ENCODE data around the gene ACOXL.

Gene ACOXL

DNA sequence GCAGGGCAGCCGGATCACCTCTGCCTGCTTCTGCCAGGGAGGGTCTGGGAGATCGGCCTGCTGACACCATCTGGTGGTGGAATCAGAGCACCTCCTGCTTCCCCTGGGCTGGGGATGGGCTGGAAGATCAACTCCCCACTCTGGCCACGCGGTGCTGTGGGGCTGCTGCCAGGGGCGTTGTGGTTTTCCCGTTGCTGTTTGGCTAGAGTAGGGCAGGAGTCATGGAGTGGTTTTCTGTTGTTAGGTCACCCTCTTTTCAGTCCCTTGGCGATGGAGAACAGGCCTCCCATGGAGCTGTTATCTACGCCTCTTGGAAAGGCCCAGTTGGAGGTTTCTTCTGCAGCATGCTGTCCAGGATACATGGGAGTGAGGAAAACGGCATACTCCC, 403.5 kb downstream of the ACOXL start:
- no peaks in the 10 kb centered on the region for H3K4me1 ChIP-seq
- H3K36me3 ChIP-seq, result peaks cover under 1% of the 10 kb centered on the region; the same call in 1 of the 2 replicates
- no peak overlapping the region for H3K4me3 ChIP-seq (ENCODE audit: low read depth, low read length)
- TF ChIP-seq, protein P1, sequence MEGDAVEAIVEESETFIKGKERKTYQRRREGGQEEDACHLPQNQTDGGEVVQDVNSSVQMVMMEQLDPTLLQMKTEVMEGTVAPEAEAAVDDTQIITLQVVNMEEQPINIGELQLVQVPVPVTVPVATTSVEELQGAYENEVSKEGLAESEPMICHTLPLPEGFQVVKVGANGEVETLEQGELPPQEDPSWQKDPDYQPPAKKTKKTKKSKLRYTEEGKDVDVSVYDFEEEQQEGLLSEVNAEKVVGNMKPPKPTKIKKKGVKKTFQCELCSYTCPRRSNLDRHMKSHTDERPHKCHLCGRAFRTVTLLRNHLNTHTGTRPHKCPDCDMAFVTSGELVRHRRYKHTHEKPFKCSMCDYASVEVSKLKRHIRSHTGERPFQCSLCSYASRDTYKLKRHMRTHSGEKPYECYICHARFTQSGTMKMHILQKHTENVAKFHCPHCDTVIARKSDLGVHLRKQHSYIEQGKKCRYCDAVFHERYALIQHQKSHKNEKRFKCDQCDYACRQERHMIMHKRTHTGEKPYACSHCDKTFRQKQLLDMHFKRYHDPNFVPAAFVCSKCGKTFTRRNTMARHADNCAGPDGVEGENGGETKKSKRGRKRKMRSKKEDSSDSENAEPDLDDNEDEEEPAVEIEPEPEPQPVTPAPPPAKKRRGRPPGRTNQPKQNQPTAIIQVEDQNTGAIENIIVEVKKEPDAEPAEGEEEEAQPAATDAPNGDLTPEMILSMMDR (IDR thresholded peaks at IDR 0.05; ENCODE audit: low read depth, low read length), result 0 out of 2 replicates have a peak, but pooled peaks have one; percentile 24
- H3K27me3 ChIP-seq, result no peaks in the 10 kb centered on the region
- DNase-seq, result peak; percentile 32
- no peaks in the 10 kb centered on the region for H3K9me3 ChIP-seq

DNA sequence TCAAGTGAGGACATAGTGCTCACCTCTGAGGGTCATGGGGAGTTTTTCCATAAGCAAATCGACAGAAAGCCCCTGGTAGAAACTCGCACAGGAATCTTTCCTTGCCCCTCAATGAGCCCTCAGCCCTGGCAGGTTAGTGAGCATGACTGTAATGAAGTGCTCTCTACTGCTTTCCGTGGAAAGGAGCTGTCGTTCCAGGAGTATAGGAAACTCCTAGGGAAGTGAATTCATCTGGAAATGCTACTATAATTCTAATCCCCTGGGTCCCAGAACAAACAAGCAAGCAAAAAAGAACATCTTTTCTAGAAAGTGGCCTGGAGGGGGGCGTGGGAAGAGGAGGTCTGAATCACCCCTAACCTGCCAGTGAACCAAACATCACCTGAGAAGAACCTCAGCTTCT, 406.5 kb downstream of the ACOXL start:
- TF ChIP-seq, protein P1 (IDR thresholded peaks at IDR 0.05; ENCODE audit: low read depth, low read length), result no peak
- no peaks in the 10 kb centered on the region for H3K27me3 ChIP-seq
- H3K4me3 ChIP-seq (ENCODE audit: low read depth, low read length), result no peak overlapping the region
- peaks cover 3% of the 10 kb centered on the region; the same call in 1 of the 2 replicates for H3K36me3 ChIP-seq
- no peak for DNase-seq
- H3K4me1 ChIP-seq, result no peaks in the 10 kb centered on the region
- no peaks in the 10 kb centered on the region for H3K9me3 ChIP-seq

DNA sequence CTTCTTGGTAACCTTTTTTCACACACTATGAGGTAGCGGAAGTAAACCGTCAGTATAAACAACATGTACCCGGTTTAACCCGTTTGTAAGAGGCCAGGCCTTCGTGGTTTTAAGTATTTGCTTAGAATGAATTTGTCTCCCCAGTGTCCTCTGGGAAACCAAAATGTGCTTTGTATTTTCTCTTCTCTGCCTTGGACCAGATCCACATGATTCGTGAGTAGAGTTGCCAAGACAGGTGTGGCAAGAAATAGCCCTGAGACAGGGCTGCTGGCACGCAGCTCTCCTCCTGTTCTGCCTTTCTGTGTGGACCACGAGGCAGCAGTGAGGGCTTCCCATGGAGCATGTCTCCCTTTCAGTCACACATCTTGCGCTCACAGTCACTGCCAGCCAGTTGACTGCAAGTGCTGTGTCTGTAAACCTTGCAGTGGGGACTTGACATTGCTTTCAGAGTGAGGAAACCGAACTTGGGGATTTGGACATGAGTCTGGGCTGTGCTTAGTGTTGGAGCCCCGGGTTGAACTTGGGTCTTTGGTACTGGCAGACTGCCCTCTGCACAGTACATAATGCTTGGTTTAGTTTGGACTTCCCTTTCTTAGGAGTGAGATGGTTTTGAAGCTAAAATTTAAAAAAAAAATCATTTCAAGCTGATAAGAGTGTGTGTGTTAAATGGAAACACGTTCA, 407.4 kb downstream of the ACOXL start:
- TF ChIP-seq, protein P1 (IDR thresholded peaks at IDR 0.05; ENCODE audit: low read depth, low read length), result no peak
- Histone ChIP-seq H3K4me3 (ENCODE audit: low read depth, low read length) (no peak overlapping the region), H3K36me3 (peaks cover 3% of the 10 kb centered on the region; the same call in 1 of the 2 replicates), H3K27me3 (no peaks in the 10 kb centered on the region), H3K9me3 (no peaks in the 10 kb centered on the region), H3K4me1 (no peaks in the 10 kb centered on the region)
- DNase-seq, result no peak

DNA sequence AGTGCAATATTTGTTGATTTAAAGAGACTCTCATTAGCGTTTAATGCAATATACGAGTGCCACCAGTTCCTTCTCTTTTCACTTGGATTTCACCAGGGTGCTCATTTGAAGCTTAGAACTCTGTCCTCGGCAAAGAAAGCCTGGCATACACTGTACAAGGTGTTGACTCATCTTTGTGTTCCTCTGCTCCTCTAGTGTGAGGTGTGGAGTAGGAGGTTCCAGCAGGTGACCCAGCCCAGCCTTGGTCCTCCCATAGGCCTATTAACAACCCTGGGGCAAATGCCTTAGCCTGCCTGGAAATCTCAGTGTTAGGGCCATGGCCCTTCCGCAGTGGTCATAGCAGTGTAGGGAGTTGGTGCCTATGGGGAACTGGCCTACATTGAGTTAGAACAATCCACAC, 408.4 kb downstream of the ACOXL start:
- TF ChIP-seq, protein P1 (IDR thresholded peaks at IDR 0.05; ENCODE audit: low read depth, low read length), result no peak
- Histone ChIP-seq H3K36me3 (peaks cover 3% of the 10 kb centered on the region; the same call in 1 of the 2 replicates), H3K4me1 (no peaks in the 10 kb centered on the region), H3K4me3 (ENCODE audit: low read depth, low read length) (no peak overlapping the region), H3K27me3 (no peaks in the 10 kb centered on the region), H3K9me3 (no peaks in the 10 kb centered on the region)
- no peak for DNase-seq

DNA sequence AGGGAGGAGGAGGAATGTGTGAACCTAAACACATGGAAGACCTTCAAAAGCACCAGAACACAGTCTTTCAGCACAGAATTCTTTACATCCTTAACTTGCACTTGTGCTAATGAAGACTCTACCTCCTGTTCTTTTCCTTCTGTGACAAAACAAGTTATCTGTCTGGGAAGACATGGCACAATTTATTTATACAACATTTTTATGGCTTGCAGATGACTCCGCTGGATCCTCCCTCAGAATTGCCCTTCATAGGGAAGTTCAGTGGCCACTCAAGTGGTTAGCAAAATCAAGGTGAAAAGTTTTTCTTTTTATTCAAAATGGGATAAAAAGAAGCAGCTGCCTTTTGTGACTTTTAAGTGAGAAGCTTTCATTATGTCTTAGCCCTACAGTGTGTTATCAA, 409.7 kb downstream of the ACOXL start:
- Histone ChIP-seq H3K9me3 (no peaks in the 10 kb centered on the region), H3K27me3 (no peaks in the 10 kb centered on the region), H3K4me3 (ENCODE audit: low read depth, low read length) (no peak overlapping the region), H3K4me1 (peaks cover 3% of the 10 kb centered on the region; the same call in 1 of the 2 replicates), H3K36me3 (peaks cover 3% of the 10 kb centered on the region; the same call in 1 of the 2 replicates)
- DNase-seq, result no peak
- TF ChIP-seq, protein P1 (IDR thresholded peaks at IDR 0.05; ENCODE audit: low read depth, low read length), result no peak

DNA sequence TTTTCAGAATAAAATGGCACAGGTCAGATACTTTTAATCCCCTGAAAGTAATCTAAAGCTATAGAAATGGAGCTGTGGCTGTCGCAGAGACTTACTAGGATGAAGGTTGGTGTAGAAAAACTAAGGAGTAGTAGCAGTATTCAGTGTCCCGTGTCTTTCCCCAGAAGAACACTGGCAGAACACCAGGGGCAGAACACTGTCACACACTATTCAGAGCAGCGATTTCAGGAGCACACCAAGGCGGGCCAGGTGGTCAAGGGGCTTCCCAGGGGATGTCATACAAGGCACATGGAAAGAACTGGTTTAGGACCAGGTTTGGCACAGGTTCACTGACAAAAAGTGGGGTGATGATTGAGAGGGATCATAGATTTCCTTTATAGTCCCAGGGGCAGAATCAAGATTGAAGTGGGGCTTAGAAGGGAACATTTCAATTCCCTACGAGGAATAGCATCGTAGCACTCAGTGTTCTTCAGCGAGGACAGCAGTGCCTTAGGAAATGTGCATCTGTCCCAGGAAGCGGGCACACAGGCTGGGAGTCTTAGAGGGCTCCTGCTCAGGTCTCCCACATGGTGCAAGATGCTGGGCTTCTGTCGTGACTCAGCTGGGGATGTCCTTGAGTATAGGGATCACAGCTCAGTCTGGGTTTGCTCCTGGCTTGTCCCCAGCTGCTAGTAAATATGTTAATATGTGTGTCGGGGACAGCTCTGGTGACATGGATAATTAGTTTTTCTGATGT, 410.9 kb downstream of the ACOXL start:
- H3K4me3 ChIP-seq (ENCODE audit: low read depth, low read length), result no peak overlapping the region
- TF ChIP-seq, protein P1 (IDR thresholded peaks at IDR 0.05; ENCODE audit: low read depth, low read length), result no peak
- H3K9me3 ChIP-seq, result no peaks in the 10 kb centered on the region

More for the DNA sequence above, 410.9 kb downstream of the ACOXL start:
- no peaks in the 10 kb centered on the region for H3K27me3 ChIP-seq
- H3K4me1 ChIP-seq, result peaks cover 6% of the 10 kb centered on the region; the same call in 1 of the 2 replicates
- DNase-seq, result no peak
- peaks cover 3% of the 10 kb centered on the region; the same call in 1 of the 2 replicates for H3K36me3 ChIP-seq
